CD1c-positive myeloid dendritic cell (primary cell): ENCODE results near the gene TAP1.
A peak's percentile ranks its signal among the peaks of the same experiment; 100 is the strongest.
"Not testable (repeated sequence)": the region's sequence is repeated elsewhere in the genome, so short reads cannot be mapped to it uniquely, and the experiment has no call there.

Experiments used
- DNase-seq: peaks from one replicate; pipeline ENCODE4 v3.0.0-alpha.2; 2016; ENCODE audit errors: extremely low spot score

TAP1 gene

GRCh38 chr6:32840604-32841246 lies 12.8 kb downstream of the TAP1 start:
- no peak for DNase-seq

GRCh38 chr6:32839356-32839755 lies 14.1 kb downstream of the TAP1 start:
- DNase-seq: no peak

DNA sequence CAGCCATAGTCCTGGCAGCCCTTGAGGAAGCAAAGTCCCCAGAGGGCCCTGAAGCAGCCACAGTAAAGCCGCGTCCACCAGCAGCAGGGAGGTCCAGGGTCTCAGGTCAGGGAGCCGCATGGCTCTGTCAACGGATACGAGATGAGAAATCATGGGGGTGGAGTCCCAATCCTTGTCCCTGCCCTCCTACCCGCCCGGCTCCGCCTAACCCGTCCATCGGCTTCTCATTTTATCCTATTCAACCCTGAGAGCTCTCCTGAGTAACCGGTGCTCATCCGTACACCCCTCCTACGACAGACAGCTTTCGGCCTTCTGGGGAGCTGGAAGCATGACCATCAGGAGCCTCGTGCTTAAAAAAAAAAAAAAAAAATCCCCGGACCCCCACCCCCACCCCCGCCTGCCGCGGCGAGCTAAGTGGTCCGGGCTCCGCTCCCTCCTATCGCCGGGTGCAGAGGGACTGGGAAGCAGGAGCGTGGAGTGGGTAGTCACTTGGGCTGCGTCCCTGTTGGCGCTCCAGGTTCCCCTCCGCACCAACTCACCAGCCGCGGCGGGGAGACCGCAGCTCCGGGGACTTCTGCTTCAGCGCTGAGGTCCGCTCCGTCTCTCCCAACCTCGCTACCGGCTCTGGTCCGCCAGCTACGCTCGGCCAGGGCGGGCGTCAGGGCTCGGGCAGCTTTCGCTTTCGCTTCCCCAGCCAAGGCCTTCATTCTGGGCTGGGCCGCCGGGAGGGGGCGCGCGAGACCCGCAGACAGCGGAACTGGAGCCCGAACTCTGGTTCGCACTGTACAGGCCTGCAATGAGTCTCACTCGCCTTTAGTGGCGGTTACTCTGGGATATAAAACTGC lies 15.2 kb downstream of the TAP1 start, which contains the start of gene TAP2:
TSS of gene TAP2 (minus strand) at position 626 of the 845 bp plus-strand sequence. CDS start at position 120, 506 bp downstream.
- DNase-seq: peak; percentile 98

DNA sequence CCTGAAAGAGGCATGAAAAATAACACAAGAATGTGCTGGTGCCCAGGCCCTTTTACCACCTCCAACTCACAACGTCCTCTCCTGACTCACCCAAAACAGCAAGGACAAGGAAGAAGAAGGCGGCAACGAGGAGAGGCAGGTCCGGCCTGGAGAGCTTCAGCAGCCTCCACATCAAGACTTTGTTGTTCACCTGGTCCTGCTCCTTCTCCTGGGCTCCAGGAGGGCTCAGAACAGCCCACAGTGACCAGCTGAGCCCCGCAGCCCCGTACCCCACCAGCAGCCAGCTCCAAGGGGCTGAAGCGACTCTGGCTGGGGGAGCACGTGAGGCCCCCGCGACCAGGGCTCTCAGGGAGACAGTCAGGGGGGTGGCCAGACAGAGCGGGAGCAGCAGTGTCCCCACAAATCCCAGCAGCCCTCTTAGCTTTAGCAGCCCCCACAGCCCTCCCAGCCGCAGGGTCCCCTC lies 15.8 kb downstream of the TAP1 start:
- DNase-seq: no peak

DNA sequence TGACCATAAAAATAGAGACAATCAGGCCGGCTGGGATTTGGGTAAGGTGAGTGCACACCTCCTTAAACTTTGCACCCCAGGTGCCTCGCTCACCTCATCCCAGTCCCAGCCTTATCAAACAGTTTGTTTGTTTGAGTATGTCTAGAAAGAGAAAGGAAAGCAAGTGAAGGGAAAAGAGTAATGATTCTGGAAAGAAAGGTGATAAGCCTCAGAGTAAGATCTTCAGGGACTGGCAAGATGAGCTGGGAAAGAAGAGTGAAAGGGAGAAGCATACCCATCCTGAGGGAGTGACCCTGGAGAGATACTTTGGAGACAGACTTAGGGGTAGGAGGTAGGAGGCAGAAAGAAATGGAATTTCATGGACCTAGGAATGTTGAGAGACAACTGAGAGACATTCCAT lies 16.6 kb downstream of the TAP1 start:
- DNase-seq: no peak

DNA sequence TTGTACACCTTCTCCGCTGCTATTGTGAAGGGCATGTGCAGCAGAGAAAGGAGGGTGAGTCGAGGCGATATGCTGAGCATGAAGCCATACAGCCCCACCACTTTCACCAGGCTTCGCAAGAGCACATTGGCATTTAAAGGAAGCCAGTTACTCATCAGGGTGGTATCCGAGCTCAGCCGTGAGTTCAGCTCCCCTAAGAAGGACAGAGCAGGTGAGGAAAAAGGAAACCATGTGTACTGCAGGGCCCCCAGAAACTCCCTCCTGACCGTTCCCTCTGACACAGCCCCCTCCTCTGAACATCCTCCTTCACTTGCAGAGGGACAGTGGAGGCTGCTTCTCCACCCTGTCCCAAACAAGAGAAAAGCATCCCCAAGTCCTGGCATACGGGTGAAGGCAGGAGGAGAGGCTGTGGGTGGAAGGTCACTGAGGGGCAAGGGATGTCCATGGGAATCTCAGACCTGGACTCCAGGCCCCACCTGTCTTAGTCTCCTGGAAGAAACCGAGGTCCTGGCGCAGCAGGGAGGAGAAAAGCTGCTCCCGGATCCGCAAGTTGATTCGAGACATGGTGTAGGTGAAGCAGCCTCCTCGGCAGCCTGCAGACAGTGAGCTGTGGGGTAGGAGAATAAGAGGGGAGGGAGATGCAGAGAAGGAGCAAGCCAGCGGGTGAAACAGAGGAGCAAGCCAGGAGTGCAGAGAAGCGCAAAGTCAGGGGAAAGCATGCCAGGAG lies 18.2 kb downstream of the TAP1 start:
- no peak for DNase-seq

DNA sequence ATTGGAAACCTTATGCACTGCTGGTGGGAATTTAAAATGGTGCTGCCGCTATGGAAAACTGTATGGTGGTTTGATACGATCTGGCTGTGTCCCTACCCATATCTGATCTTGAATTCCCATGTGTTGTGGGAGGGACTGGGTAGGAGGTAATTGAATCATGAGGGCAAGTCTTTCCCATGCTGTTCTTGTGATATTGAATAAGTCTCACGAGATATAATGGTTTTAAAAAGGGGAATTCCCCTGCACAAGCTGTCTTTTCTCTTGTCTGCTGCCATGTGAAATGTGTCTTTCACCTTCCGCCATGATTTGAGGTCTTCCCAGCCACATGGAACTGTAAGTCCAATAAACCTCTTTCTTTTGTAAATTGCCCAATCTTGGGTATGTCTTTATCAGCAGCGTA lies 19.8 kb downstream of the TAP1 start:
- DNase-seq: no peak

DNA sequence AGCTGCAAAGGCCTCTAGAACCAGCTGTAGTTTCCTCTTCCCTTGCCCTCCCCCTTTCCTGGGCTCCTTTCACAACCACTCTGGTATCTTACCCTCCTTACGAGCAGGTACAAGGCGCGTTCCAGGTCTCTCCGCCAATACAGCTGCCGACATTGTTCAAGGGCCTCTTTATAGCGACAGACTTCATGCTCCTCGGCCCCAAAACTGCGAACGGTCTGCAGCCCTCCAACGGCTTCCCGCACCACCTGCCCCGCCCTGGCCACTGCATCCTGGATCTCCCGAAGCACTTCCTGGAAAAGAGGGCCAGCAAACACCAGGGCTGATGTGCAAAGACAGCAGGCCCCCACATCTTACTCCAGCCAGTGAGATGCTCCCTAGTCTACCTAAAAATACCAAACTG lies 21.0 kb downstream of the TAP1 start:
- no peak for DNase-seq

DNA sequence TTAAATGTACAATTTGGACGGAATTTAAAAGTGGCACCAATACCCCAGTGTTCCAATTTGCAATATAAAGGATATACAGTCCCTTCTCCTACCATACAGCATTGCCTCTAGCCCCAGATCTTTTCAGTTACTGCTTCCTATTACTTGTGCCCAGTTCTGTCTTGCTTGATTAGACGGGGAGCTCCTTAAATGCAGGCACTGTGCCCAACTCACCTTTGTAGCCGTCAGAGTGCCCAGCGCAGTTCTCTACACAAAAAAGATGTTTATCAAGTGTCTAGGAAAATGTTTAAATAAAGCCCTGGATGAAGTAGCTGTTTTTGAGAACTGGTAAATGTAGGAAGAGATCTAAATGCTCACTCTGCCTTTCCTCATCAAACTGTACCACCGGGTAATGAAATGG lies 22.6 kb downstream of the TAP1 start:
- DNase-seq: no peak

DNA sequence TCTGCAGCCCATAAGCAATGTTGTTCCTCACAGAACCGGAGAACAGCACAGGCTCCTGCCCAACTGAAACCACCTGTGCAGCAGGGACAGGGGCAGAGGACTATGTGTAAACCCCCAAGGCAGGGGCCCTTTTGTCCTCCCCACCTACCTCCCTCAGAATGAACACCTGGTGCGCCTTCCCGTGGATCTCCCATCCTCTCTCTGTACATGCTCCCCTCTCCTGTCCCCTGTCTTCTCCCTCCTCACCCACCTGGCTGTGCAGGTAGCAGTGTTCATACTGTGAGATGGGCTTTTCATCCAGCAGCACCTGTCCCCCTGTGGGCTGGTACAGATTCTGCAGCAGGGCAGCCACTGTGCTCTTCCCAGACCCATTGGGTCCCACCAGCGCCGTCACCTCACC lies 23.5 kb downstream of the TAP1 start:
- no peak for DNase-seq

DNA sequence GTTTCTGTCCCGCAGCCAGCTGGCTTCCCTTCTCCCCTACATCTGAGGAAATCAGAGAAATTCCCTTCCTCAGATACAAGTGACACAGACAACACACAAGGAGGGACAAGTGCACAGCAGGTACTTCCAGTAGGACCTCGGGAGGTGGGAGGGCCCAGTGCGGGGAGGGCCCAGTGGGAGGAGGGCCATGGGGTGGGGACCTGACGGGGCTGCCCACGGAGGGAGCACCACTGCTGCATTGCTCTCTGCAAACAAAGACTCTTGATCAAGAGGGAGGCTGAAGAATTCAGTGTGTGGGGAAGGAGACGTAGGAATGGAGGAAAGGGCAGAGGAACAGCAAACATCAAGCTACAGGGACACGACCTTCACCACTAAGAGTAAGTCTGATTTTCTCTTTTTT lies 24.0 kb downstream of the TAP1 start:
- no peak for DNase-seq

DNA sequence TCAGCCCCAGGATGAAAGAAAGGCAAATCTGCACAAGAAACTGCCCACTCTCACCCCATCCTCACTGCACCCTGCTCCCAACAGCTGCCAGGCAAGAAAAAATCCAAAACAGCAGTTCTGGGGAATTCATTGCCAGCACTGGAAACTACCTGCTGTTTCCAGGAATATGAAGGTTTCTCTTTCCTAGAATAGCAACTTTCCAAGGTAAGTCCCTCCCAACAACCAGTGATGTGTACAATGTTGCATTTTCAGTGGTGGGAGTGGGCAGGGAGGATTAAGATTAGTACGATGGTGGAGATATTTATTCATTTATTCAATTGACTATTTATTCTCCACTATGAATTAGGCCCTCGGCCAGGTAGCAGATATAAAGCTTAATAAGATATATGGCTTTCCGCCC lies 26.5 kb downstream of the TAP1 start:
- DNase-seq: no peak

GRCh38 chr6:32825966-32826365 lies 27.5 kb downstream of the TAP1 start:
- no peak for DNase-seq

- no peak for DNase-seq
Measured at GRCh38 chr6:32819729-32820128, 33.8 kb downstream of the TAP1 start.

DNA sequence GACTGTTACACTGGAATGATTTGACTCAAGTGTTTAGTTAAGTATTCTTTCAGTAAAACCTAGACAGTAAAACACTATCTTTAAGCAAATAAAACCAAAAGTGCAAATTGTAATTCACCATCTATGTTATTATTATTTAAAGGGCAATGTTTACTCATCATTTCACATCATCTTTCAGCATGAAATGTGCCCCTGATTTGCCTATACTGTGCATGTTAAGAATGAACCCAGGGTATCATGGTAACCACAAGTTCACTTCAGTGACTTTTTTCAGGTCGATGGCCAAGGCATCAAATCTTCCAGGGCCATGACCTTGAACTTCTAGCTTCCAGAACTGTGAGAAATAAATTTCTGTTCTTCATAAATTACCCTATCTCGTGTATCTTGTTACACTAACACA lies 34.6 kb downstream of the TAP1 start:
- no peak for DNase-seq

- DNase-seq: peak; percentile 68
Measured at GRCh38 chr6:32816746-32817204, 36.7 kb downstream of the TAP1 start, which contains the start of gene HLA-DOB. TSS of gene HLA-DOB (minus strand) at chr6:32817002. CDS start at chr6:32816951, 51 bp downstream.

- DNase-seq: peak; percentile 44
Measured at GRCh38 chr6:32815996-32816395, 37.5 kb downstream of the TAP1 start.

DNA sequence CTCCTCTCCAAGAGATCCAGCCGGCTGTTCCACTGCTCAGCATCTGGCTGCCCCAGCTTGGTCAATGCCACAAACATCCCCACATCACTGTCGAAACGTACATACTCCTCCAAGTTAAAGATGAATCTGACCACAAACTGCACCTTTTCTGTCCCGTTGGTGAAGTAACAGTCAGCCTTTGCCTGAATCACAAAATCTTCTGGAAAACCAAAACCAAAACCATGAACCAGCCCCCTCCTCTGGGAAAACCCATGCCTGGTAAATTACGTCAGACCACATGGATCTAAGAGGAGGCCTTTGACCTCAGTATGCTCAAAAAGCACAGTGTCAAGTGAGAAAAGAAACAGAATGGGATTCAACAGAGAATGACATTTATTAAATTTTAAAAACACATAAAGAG lies 38.4 kb downstream of the TAP1 start:
- no peak for DNase-seq

- no peak for DNase-seq
Measured at GRCh38 chr6:32814145-32814544, 39.4 kb downstream of the TAP1 start.

- no peak for DNase-seq
Measured at GRCh38 chr6:32809171-32809570, 44.3 kb downstream of the TAP1 start.

GRCh38 chr6:32807020-32807580 lies 46.4 kb downstream of the TAP1 start:
- no peak for DNase-seq

- DNase-seq: not testable (repeated sequence)
Measured at GRCh38 chr6:32805404-32805803, 48.1 kb downstream of the TAP1 start.
